Mucosa of descending colon (tissue), 3 donors: ENCODE data around the gene DCX. TPM values are rescaled to one million over a fixed set of nuclear protein-coding genes. Genes with fewer than 3 reads are reported as not detected.

Experiments used
- ATAC-seq: fragments of 200-7000 bp; cut with Tn5 transposase; one replicate; pipeline ENCODE4 v1.9.1; 2020; ENCODE audit warnings: mild to moderate bottlenecking, moderate library complexity
- DNase-seq, 3 donors: peaks; one replicate each; pipeline ENCODE4 v3.0.0-alpha.2; 2020
- H3K36me3 ChIP-seq: fragments of 200-600 bp; one replicate; pipeline ENCODE4 v1.8.0; 2021; ENCODE audit warnings: low read depth, mild to moderate bottlenecking
- H3K4me1 ChIP-seq: fragments of 200-600 bp; one replicate; pipeline ENCODE4 v1.8.0; 2021; ENCODE audit warnings: low read depth, mild to moderate bottlenecking
- H3K4me3 ChIP-seq: fragments of 200-600 bp; one replicate; pipeline ENCODE4 v1.8.0; 2021; ENCODE audit warnings: mild to moderate bottlenecking
- H3K9me3 ChIP-seq: fragments of 200-600 bp; one replicate; pipeline ENCODE4 v1.8.0; 2021; ENCODE audit warnings: mild to moderate bottlenecking
- CTCF ChIP-seq: fragments of 200-600 bp; IDR thresholded peaks from one replicate; pipeline ENCODE4 v1.8.0; 2022; ENCODE audit warnings: antibody characterized with exemption, mild to moderate bottlenecking
- intact Hi-C, 2 donors: fragments of 100-400 bp; cut with DNase I in 1 of 2; cut with micrococcal nuclease in 1 of 2; formaldehyde crosslinking; loops; one replicate each; pipeline versions ENCODE4 v1.11.0 to v1.11.1; 2022; cut with DNase I, micrococcal nuclease
- total RNA-seq, 3 donors: library from RNA; stranded (reverse); fragmentation: NEBNext Ultra II Directional in 2 of 3; extraction: Animal tissue kit (Norgen Biotek cat#: 25700) in 2 of 3; gene quantifications; one replicate each; pipeline versions ENCODE4 v1.2.1 to v1.2.4, GENCODE V29; 2021 to 2023
- donor health status: DM: no; HTN: no; CAD: no; lungs with moderate emphysema.
- donor health status: DM: no; HTN: no; CAD: no.
- donor health status: DM: no; HTN: yes; CAD: no.

The DCX gene
- total RNA-seq, 3 donors from 2014 or later = 0.22 TPM; not detected in 2

DNA sequence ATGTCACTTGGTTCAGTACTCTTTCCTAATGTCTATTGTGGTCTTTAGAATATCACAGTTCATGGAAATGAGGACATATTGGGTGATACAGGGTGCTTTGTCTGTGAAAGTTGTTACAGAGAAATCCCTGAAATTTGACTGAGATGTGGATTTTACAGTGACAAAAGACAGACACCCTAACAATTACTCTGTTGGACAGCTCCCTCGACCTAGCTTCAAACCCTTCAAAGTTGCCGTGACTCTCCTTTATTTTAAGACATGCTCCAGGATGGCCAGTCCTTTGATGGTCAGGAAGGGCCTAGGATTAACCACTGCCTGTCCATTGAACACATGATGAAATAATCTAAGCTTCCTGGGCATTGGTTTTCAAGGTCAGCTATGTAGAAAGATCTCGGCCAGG is 4.0 kb downstream of the DCX start:
- no peak for TF ChIP-seq CTCF

DNA sequence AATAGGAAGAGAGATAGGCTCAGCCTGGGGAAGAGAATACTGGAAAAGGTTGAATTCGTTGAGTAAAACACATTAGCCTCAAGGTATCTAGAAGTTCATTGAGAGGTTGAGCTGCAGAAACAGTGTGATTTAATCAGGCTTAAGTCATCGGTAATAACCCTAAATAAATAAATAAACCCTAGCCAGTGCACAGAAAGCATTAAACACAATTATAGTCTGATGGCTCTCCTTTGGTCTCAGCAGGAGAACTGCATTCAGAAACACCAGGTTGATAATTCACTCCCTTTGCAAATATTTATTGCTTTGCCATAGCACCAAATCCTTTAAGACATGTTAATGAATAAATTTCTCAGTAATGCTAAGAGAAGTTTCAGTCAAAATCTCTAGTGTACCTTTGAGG is 9.6 kb downstream of the DCX start:
- H3K4me3 ChIP-seq = no peak overlapping the region
- no peaks in the 10 kb centered on the region for H3K9me3 ChIP-seq
- intact Hi-C loops = no loop called here
- ATAC-seq (no peak), DNase-seq (no peak)
- H3K36me3 ChIP-seq = no peaks in the 10 kb centered on the region
- TF ChIP-seq CTCF = no peak
- no peaks in the 10 kb centered on the region for H3K4me1 ChIP-seq

More for the DNA sequence above, 4.0 kb downstream of the DCX start:
- DNase-seq (no peak), ATAC-seq (no peak)
- Histone ChIP-seq H3K4me1 (no peaks in the 10 kb centered on the region), H3K4me3 (no peak overlapping the region), H3K36me3 (no peaks in the 10 kb centered on the region), H3K9me3 (no peaks in the 10 kb centered on the region)
- intact Hi-C loops = no loop called here

DNA sequence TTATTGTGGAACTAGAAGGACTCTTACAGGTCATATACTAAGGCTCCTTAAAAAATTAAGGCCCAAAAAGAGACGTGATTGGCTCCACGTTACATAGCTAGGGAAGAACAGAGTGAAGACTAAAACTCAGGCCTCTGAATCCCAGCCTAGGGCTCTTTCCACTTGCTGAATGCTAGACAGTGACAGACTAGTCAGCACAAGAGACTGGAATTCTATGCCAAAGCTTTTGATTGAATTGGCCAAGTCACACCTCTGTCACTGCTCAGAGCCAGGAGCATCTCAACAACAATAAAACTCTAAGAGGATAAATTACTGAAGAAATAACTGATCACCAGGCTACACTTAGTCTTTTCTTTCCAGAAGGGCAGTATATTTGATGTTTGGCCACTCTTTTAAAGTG is 16.8 kb downstream of the DCX start:
- Histone ChIP-seq H3K4me3 (no peak overlapping the region), H3K36me3 (no peaks in the 10 kb centered on the region), H3K9me3 (no peaks in the 10 kb centered on the region), H3K4me1 (no peaks in the 10 kb centered on the region)
- no peak for TF ChIP-seq CTCF
- ATAC-seq (no peak), DNase-seq (no peak)
- intact Hi-C loops = no loop called here

- DNase-seq (no peak), ATAC-seq (no peak)
- Histone ChIP-seq H3K4me3 (no peak overlapping the region), H3K9me3 (no peaks in the 10 kb centered on the region), H3K36me3 (no peaks in the 10 kb centered on the region), H3K4me1 (no peaks in the 10 kb centered on the region)
- intact Hi-C loops = no loop called here
- TF ChIP-seq CTCF = no peak
Measured at GRCh38 chrX:111394569-111394968, 17.4 kb downstream of the DCX start.

- intact Hi-C loops = no loop called here
- Histone ChIP-seq H3K36me3 (no peaks in the 10 kb centered on the region), H3K4me1 (no peaks in the 10 kb centered on the region), H3K9me3 (no peaks in the 10 kb centered on the region), H3K4me3 (no peak overlapping the region)
- DNase-seq (no peak), ATAC-seq (no peak)
- no peak for TF ChIP-seq CTCF
Measured at GRCh38 chrX:111387470-111388070, 24.4 kb downstream of the DCX start.
